Stimulated activated CD8-positive, alpha-beta memory T cell treated with anti-CD3 and anti-CD28 coated beads, Interleukin-4, amount 100 ng/mL, for 48 hours (primary cell): Measurements from ENCODE around the gene COL5A3.
"Not testable (repeated sequence)": the region's sequence is repeated elsewhere in the genome, so short reads cannot be mapped to it uniquely, and the experiment has no call there.

Source experiments
- DNase-seq: peaks from one replicate; pipeline ENCODE4 v3.0.0-alpha.2; 2020

COL5A3 gene

DNA sequence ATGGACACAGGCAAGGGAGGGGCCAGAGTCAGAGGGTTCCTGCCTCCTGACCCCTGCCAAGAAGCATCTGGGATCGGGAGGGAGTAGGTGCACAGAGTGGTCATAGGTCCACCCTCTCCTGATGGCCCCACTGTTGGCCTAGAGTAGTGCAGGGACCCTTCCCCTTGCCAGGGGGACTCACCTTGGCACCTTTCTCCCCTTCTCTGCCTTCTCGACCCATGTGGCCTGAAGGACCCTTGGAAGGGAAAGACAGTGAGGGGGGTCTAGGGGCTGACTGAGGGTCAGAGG lies 40.7 kb downstream of the COL5A3 start:
- no peak for DNase-seq

DNA sequence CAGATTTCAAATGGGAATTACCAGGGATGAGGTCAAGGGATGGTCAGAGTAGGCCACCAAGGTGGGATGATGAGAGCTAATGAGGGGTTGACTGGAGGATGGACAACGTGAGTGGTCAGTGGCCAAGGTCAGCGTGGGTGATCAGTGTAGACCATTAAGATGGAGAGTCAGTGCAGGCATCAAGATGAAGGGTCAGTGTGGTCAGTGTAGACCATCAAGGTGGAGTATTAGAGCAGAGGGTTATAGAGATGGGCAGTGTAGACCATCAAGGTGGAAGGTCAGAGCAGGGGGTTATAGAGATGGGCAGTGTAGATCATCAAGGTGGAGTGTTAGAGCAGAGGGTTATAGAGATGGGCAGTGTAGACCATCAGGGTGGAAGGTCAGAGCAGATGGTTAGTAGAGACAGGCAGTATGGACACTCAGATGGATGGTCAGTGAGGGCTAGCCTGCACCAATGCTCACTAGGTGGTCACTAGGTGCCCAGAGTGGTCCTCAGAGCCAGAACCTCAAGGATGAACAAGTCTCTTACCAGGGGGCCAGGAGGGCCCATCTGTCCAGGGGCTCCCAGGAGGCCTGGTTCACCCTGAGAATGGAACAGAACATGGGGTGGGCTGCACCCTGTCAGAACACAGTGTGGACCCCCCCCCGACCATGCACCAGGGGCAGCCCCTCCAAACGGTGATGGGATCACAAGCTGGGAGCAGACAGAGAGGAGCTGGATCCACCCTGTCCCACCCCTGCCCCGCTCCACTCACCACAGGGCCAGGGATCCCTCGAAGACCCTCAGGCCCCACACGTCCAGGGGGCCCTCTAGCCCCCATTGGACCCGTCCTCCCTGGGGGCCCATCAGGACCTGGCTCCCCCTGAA lies 41.2 kb downstream of the COL5A3 start:
- DNase-seq = no peak

DNA sequence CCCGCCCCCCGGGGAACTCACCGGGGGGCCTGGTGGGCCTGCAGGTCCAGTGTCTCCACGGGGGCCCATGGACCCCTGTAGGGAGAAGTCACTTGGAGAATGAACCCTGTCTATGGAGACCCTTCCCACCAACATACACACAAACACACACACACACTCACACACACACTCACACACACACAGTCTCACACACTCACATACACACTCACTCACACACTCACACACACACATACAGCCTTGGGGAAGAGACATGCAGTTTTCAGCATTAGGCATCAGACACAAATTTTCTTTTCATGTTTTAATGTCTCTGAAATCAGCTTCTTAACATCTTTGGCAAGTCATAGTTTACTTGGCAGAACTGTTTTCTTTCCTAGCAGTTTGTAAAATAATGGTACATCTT lies 43.0 kb downstream of the COL5A3 start:
- DNase-seq = no peak

DNA sequence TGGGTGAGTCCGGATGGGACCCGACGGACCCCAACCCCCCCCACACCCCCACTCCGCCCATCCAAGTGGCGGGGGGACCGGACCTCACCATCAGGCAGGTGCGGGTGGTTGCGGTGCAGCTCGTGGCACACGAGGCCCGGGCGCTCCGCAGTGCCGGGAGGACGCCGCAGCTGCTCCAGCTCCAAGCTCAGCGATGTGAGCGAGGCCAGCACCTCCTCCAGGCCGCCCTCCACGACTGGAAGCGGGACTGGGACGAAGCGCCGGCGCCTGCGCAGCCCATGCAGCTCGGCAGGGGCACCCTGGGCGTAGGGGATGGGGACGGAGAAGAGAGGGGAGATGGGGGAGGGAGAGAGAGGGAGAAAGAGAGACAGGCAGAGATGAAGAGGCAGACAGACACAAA lies 43.9 kb downstream of the COL5A3 start:
- DNase-seq = no peak

DNA sequence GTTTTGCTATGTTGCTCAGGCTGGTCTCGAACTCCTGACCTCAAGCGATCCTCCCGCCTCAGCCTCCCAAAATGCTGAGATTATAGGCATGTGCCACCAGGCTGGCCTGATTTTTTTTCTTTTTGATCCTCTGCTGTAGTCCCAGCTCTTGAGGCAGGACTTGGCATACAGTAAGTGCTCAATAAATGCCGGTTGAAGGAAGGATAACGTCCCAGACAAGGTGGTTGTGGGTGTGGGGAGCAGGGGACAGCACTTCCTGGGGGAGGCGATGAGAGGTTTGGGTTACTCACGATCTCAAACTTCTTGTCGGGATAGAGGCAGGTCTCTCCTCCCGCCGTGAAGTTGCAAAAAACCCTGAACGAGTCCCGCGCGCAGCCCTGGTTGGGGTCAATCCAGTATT lies 44.3 kb downstream of the COL5A3 start:
- no peak for DNase-seq

DNA sequence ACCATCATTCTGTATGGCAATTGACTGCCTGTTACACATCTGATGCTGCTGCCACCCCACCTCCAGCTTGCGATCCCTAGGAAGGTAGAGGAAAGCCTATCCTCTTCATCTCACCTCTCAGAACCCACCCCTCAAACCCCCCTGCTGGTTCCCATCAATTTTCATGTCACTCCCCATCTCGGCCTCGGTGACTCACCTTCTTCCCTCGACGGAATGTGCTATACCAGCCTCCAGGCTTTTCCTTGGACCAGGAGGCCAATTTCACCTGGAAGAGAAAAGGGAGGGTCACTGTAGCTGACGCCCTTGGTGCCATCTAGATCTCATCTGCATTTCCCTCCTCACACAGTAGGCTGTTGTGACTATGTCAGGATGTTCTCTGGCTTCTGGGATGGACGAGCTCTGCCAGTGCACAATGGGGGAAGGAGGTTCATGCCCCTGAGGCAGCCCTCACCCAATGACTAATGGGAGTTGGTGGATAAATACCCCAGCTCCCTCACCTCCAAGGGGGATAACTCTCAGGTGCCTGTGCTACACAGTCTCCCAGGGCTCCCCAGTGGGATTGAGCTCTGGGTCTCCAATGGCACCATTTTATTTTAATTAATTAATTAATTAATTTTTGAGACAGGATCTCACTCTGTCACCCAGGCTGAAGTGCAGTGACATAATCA lies 47.5 kb downstream of the COL5A3 start:
- DNase-seq = no peak

DNA sequence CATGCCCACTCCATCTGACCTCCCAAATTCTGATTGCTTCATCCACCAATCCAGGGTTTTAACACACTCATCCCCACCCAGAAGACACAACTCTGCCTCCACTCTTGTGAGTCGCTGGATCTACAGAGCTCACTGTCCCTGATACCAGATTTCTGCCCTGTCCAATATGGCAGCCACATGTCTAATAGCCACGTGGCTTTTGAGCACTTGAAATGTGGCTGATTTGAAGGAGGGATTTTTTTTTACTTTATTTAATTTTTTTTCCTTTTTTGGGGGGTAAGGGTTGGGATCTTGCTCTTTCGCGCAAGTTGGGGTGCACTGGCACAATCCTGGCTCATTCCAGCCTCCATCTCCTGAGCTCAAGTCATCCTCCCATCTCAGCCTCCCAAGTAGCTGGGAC lies 49.2 kb downstream of the COL5A3 start:
- no peak for DNase-seq

DNA sequence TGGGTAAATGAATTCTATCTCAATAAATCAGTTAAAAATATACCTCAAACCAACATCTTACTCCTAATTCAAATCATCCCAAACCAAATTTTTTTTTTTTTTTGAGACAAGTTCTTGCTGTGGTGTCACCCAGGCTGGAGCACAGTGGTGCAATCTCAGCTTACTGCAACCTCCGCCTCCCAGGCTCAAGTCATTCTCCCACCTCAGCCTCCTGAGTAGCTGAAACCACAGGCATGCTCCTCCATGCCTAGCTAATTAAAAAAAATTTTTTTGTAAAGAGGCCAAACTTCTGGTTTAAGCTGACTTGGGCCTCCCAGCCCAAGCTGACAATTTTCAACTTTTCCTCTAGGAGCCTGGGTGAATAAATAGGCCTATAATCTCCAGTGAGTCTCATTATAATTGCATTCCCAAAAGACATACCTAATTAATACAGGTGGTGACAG lies 51.9 kb downstream of the COL5A3 start:
- no peak for DNase-seq

DNA sequence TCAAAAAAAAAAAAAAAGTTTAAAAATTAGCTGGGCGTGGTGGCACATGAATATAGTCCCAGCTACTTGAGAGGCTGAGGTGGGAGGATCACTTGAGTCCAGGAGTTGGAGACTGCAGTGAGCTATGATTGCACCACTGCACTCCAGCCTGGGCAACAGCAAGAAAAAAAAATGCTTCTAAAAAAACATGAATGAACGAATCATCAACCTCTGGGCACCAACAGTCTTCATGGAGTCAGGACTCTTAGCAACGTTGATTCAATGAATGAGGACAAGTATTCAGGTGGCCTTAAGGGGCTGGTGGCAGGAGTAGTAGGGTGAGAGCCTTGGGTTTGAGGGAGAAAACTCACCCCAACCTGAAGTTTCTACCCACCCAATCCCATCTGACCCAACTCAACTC lies 53.3 kb downstream of the COL5A3 start:
- DNase-seq = no peak

DNA sequence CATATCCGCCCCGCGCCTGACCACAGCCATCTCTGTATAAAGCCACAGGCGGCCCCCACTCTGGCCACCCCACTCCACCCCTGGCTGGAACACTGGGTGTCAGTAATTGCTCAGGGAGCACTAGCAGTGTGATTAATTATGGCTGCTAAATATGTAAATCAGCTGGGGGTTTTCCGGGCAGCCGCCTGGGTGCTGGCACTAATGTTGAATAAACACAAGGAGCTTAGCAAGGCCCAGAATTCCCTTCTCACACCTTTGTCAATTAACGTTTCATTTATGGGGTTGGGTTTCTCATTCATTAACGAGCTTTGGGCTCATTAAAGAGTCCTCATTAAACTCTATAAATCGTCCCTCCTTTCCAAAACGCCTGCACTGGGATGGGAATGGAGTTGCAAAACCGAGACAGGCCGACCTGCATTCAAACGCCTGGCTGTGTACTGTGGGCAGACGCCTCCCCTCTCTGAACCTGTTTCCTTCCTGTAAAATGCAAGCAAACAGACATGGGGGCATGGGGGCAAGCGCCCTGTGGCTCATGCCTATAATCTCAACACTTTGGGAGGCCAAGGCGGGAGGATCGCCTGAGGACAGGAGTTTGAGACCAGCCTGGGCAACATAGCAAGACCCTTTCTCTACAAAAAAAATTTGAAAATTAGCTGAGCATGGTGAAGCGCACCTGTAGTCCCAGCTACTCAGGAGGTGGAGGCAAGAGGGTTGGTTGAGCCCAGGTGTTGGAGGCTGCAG lies 56.3 kb downstream of the COL5A3 start:
- DNase-seq = no peak

DNA sequence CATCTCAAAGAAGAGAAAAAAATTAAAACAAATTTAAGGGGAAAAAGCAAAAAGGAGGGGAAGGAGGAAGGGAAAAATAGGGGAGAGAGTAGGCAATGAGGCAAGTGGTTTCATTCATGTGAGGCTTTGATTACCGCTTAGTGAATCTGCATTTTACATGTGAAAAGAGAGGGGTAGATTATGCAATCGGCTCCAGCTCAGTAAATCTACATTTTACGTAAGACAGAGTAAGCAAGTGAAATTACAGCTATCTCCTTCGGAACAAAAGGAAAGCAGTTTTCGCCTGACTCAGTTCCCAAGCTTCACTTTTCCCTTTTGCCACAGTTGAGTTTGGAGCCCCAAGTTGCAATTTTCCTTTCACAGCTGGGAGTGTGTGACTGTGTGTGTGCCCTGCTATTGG lies 58.0 kb downstream of the COL5A3 start:
- DNase-seq = no peak

DNA sequence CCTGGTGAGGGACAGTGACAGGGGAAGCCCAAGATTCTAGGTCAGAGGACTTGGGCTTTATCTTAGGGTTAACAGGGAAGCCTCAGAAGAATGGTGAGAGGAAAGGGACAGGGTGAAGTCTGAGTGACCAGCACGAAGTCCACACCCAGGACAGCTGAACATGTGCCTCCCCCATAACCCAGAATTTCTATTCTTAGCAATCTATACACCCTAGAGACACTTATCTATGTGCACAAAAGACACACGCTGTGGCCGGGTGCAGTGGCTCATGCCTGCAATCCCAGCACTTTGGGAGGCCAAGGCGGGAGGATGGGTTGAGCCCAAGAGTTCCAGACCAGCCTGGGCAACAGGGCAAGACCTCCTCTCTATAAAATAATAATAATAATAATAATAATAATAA lies 62.9 kb downstream of the COL5A3 start:
- DNase-seq = no peak

DNA sequence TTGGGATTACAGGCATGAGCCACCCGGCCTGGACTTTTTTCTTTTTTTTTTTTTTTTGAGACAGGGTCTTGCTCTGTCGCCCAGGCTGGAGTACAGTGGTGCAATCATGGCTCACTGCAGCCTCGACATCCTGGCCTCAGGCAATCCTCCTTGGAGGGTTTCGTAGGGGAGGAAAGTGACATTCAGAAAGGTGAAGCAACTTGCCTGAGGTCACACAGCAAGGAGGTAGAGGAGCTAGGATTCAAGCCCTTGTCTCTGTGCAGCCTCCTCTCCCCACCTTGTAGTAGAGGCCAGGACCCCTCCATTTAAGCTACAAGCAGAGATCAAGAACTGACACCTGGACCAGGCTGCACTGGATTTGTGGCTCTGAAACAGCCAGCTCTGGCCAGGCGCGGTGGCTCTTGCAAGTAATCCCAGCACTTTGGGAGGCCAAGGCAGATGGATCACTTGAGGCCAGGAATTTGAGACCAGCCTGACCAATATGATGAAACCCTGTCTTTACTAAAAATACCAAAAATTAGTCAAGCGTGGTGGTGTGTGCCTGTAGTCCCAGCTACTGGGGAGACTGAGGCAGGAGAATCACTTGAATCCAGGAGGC lies 63.7 kb downstream of the COL5A3 start:
- DNase-seq = not testable (repeated sequence)

DNA sequence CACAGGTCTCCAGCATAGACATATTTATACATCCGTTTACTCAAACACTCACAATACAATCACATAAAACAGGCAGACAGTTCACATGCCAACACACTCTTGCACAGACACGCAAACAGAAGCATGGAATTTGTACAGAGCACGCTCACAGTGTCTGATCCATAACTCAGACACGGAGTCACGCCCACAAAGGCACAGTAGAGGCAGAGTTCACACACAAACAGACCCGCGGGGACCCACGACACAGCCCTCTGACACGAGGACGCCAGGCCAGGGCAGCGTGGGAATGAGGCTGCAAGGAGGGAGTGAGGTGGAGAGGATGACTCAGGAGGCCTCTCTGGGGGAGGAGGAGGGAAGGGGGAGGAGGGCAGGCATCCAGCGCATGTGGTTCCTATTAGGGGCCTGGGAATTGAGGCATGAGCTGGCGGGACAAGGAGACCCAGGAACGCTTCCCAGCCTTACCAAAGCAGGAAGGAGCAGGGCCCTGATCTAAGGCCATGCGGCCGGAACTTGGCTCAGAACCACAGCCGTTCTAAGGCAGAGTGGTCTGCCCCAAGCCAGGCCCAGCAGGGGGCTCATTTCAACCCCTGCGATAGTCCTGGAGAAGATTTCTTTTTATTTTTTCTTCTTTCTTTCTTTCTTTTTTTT lies 64.9 kb downstream of the COL5A3 start:
- no peak for DNase-seq

DNA sequence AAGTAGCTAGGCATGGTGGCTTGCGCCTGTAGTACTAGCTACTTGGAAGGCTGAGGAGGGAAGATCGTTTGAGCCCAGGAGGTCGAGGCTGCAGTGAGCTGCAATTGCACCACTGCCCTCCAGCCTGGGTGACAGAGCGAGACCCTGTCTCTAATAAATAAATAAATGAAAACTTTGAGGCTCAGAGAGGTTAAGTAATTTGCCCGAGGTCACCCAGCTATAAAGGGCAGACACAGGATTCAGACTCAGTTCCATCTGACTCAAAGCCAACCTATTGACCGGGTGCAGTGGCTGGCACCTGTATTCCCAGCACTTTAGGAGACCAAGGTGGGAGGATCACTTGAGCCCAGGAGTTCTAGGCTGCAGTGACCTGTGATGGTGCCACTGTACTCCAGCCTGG lies 66.6 kb downstream of the COL5A3 start:
- DNase-seq = no peak

DNA sequence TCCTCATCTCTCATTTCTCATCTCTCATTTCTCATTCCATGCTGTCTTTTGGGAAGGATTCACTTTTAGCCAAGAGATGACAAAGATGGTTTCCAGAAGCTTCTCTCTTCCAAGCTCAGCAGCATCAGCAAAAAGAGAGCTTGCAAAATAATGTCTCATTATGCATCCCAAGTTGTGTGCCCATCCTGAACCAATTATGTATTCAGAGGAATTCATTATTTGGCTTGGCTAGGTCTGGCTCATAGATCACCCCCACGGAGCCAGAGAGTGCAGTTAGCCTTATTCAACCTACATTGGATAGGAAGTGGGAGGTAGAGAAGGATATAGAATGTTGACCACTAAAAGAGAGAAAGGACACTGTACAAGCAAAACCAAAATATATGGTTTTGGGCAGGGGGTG lies 68.6 kb downstream of the COL5A3 start:
- DNase-seq = no peak

DNA sequence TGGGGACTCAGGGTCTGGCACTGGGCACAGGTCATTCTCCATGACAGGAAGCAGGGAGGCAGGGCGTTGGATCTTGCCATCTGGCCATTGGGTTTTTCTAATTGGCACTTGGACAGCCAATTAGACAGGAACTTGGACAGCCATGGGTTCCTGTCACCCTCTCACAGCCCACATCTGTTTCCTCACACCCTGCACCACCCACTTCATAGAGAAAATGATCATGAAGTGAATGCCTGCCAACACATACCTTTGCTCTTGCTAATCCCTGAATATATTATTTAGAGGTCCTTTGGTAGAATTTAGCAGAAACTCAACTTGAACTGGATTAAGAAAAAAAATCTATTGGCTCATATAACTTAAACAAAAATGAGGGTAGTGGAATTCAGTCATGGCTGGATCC lies 69.1 kb downstream of the COL5A3 start:
- no peak for DNase-seq

DNA sequence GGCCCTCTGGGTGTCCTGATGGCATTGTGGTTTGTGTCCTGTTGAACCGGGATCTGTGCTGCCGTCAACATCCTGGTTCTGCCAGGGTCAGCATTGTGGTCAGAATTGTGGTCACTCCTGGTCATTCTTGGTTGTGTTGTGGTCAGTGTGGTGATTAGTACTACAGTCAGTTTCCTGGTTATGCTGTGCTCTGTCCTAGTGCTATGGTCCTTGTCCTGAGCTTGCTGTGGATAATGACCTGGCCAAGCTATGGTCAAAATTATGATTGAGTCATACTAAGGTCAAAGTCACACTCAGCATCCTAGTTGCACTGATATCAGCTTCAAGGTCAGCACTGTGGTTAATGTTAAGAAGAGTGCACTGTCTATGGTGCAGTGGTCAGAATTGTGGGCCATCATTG lies 69.5 kb downstream of the COL5A3 start:
- no peak for DNase-seq

DNA sequence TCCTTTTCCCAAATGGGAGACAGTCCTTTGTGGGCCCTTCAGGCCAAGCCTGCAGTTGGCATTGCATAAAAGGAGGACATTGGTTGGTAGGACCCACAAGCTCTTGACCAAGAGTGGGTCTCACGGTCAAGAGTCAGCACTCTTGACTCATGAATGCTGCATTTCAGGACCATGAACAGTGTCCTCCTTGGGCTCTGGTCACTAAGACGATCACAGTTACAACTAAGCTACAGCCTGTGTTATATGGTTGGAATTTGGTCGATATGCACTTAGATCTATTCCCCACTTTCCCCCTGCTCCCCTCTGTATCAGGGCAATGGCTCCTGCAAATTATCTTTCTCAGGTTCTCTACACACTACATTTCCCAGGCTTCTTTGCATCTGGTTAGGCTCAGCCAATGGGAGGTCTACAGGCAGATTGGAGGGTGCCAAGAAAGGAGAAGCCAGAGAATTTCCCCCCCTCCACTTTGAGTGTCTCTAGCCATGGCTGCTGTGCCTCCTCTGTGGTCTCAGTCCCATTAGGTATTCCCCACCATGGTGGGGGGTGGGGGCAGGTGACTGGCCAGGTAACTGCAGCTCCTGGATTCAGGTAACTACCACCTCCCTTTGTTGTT lies 70.9 kb downstream of the COL5A3 start:
- no peak for DNase-seq

DNA sequence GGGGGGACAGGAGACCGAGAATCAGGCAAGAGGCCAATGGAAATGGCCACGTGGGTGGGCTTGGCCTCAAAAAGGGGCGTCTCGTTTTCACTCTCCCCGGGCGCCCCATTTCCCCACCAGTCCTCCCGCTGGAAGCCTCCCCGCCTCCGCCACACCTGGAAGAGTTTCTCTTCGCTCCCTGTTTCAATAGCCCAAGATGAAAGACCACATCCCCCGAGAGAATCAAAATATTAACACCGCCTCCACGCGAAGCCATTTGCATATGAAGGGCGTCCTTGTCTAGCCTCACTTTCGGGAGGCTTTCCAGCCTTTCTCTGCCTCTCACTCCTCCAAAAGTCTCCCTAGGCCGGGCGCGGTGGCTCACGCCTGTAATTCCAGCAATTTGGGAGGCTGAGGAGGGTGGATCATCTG lies 73.3 kb downstream of the COL5A3 start:
- DNase-seq = no peak

DNA sequence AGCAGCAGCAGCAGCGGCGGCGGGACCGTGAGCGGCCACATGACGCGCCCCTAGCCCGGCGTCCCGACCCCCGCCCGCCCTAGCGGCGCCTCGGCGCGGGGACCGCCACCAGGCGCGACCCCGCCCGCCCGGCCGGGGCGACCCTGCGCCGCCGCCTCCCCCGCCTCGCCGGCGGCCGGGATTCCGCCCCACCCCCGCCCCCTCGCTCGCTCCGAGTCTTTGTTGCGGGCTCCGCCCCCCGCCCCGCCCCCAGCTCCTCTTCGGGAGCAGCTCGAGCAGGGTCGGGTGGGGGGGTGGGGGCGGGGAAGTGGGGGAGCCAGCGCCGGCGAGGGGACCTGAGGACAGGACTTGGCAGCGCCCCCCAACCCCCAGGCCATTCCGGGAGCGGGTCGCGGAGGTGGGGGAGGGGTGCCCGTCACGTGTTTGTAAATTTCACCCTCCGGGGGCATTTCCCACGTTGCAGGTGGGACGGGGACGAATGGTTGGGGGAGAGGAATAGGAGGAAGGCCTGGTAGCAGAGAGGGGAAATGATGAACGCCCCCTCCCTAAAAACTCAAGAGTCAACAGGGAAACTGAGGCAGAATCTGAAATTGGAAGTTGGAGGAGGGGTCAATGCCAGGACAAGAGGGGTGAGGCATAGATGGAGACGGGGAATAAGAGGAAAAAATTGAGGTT lies 73.8 kb downstream of the COL5A3 start, which contains the start of gene OLFM2:
Gene OLFM2, minus strand, starts transcription at position 190 of the 675 bp plus-strand sequence. Its CDS starts 149 bp downstream, at position 41.
- no peak for DNase-seq
